ENCODE measurements around the gene GNA15.

DNA sequence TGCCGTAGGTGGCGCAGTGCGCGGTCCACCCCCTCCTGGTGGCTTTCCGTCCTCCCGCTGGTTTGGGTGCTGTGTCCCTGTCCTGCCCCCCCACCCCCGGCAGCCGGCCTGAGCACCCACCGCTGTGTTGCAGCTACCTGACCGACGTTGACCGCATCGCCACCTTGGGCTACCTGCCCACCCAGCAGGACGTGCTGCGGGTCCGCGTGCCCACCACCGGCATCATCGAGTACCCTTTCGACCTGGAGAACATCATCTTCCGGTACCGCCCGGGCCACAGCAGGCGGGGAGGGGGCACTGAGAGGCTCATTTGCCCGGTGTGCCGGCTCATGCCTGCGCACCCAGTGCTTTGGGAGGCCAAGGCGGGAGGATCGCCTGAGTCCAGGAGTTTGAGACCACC is 21.0 kb upstream of the GNA15 start:
- TF ChIP-seq POLR2A (IDR thresholded peaks at IDR 0.05; ENCODE audit: low read length) = no peak
- no peak for TF ChIP-seq GATA1 (IDR thresholded peaks at IDR 0.05; ENCODE audit: low read depth, low read length)

All from erythroblast (primary cell).